GM23338 (cell line): ENCODE results near the gene RAB15. TPM values are rescaled to one million over a fixed set of nuclear protein-coding genes. Genes with fewer than 3 reads are reported as not detected.

ENCODE experiments used
- ATAC-seq: fragments of 200-7000 bp; cut with Tn5 transposase; 3 replicates; pipeline ENCODE4 v1.9.1; 2020
- DNase-seq: peaks from one replicate; pipeline ENCODE4 v3.0.0-alpha.2; 2015; ENCODE audit warnings: low spot score
- H2AFZ ChIP-seq: fragments of 200-600 bp; sonication (generic); 2 replicates; pipeline ENCODE4 v1.8.0; 2016; ENCODE audit warnings: antibody characterized with exemption, mild to moderate bottlenecking, moderate library complexity
- H3F3A ChIP-seq: fragments of 200-600 bp; sonication (generic); replicated peaks from 2 replicates; pipeline ENCODE4 v1.8.0; 2017; ENCODE audit warnings: antibody characterized with exemption, mixed run types, low read depth
- H3K27ac ChIP-seq: fragments of 200-600 bp; sonication (generic); 2 replicates; pipeline ENCODE4 v1.6.1; 2016; ENCODE audit warnings: low read depth
- H3K27me3 ChIP-seq: fragments of 200-600 bp; sonication (generic); 2 replicates; pipeline ENCODE4 v1.8.0; 2016; ENCODE audit warnings: mild to moderate bottlenecking, mixed run types, moderate library complexity; ENCODE audit not compliant: insufficient read depth
- H3K36me3 ChIP-seq: fragments of 200-600 bp; sonication (generic); 2 replicates; pipeline ENCODE4 v1.8.0; 2016; ENCODE audit warnings: mild to moderate bottlenecking; ENCODE audit not compliant: insufficient read depth
- H3K4me1 ChIP-seq: fragments of 200-600 bp; sonication (generic); 2 replicates; pipeline ENCODE4 v1.8.0; 2016; ENCODE audit warnings: mild to moderate bottlenecking, moderate library complexity; ENCODE audit not compliant: insufficient read depth
- H3K4me2 ChIP-seq: fragments of 200-600 bp; sonication (generic); 2 replicates; pipeline ENCODE4 v1.7.1; 2017; ENCODE audit warnings: mixed run types
- H3K4me3 ChIP-seq: fragments of 200-600 bp; sonication (generic); 2 replicates; pipeline ENCODE4 v1.6.1; 2016; ENCODE audit warnings: mixed run types
- H3K79me2 ChIP-seq: fragments of 200-600 bp; sonication (generic); replicated peaks from 2 replicates; pipeline ENCODE4 v1.8.0; 2017; ENCODE audit warnings: mild to moderate bottlenecking; ENCODE audit not compliant: insufficient read depth
- H3K9me2 ChIP-seq: fragments of 200-600 bp; sonication (generic); 2 replicates; pipeline ENCODE4 v1.8.0; 2017; ENCODE audit not compliant: insufficient read depth
- H4K20me1 ChIP-seq: fragments of 200-600 bp; sonication (generic); replicated peaks from 2 replicates; pipeline ENCODE4 v1.8.0; 2017; ENCODE audit warnings: mild to moderate bottlenecking; ENCODE audit not compliant: insufficient read depth
- H3K27ac Mint-ChIP-seq: 2 replicates; pipeline ENCODE4 v1.8.0; 2020; ENCODE audit warnings: inconsistent platforms, mild to moderate bottlenecking, moderate library complexity, mixed read lengths
- H3K27me3 Mint-ChIP-seq: 3 replicates; pipeline ENCODE4 v1.8.0; 2022; ENCODE audit warnings: low read depth, mild to moderate bottlenecking, moderate library complexity, mixed read lengths, inconsistent platforms; ENCODE audit not compliant: insufficient read depth, poor library complexity
- H3K36me3 Mint-ChIP-seq: 3 replicates; pipeline ENCODE4 v1.8.0; 2021; ENCODE audit warnings: low read depth, mild to moderate bottlenecking, inconsistent platforms, moderate library complexity, mixed read lengths
- H3K4me1 Mint-ChIP-seq: 3 replicates; pipeline ENCODE4 v1.8.0; 2020; ENCODE audit warnings: mild to moderate bottlenecking, inconsistent platforms, mixed read lengths
- H3K4me3 Mint-ChIP-seq: 3 replicates; pipeline ENCODE4 v1.8.0; 2021; ENCODE audit warnings: moderate library complexity, mild to moderate bottlenecking, inconsistent platforms, mixed read lengths
- H3K9me3 Mint-ChIP-seq: 3 replicates; pipeline ENCODE4 v1.8.0; 2020; ENCODE audit warnings: moderate library complexity, mild to moderate bottlenecking, inconsistent platforms, mixed read lengths
- CTCF ChIP-seq, 2 experiments: fragments of 200-600 bp in 1 of 2; sonication (generic) in 1 of 2; conservative IDR thresholded peaks; 2 replicates each; pipeline versions ENCODE4 v1.5.1 to v1.6.1; 2016 to 2017; ENCODE audit warnings: antibody characterized with exemption in 2 of 2, low read depth in 2 of 2, mild to moderate bottlenecking in 2 of 2, moderate library complexity in 1 of 2
- ETS1 ChIP-seq: IDR thresholded peaks from 2 replicates; pipeline ENCODE4 v1.6.1; 2016; ENCODE audit warnings: antibody characterized with exemption
- JUNB ChIP-seq: IDR thresholded peaks from one replicate; pipeline ENCODE4 v1.6.1; 2016; ENCODE audit warnings: antibody characterized with exemption; ENCODE audit not compliant: unreplicated experiment
- STAT1 ChIP-seq: IDR thresholded peaks from one replicate; pipeline ENCODE4 v1.6.1; 2016; ENCODE audit warnings: antibody characterized with exemption; ENCODE audit not compliant: unreplicated experiment
- ZNF331 ChIP-seq: fragments of 250-450 bp; sonication (Bioruptor Pico); IDR thresholded peaks from 2 replicates; pipeline ENCODE4 v1.5.0; 2020; ENCODE audit warnings: low read depth, mild to moderate bottlenecking, moderate library complexity
- ZNF462 ChIP-seq: fragments of 250-450 bp; sonication (Bioruptor Pico); IDR thresholded peaks from 2 replicates; pipeline ENCODE4 v1.5.0; 2020; ENCODE audit warnings: mild to moderate bottlenecking, moderate library complexity
- polyA plus RNA-seq: library from polyadenylated mRNA; unstranded; fragments of >200 nt; fragmentation: Nextera tagmentation; extraction: Ambion mirVana; gene quantifications from 2 replicates; pipeline ENCODE4 v1.2.1, GENCODE V29; 2016
- total RNA-seq: library from RNA; depleted of rRNA; stranded (reverse); fragments of >200 nt; shearing (Covaris generic); gene quantifications from 2 replicates; pipeline ENCODE4 v1.2.3, GENCODE V29; 2014

The RAB15 gene
- total and polyA plus RNA-seq, 2 experiments from 2014 or later, result 17.4 to 43.3 TPM

- H3K9me3 Mint-ChIP-seq, result no peaks in the 10 kb centered on the region
- H3K4me3 ChIP-seq, result no peak overlapping the region
- H3K36me3 Mint-ChIP-seq, result peaks cover 23% of the 10 kb centered on the region
- H3K36me3 ChIP-seq, result peaks cover 3% of the 10 kb centered on the region; the same call in 1 of the 2 replicates
- H3K27ac ChIP-seq, result no peak overlapping the region
- H4K20me1 ChIP-seq, result peaks cover 5% of the 10 kb centered on the region; the same call in 1 of the 2 replicates
- no peak overlapping the region for H3K4me2 ChIP-seq
- no peak overlapping the region for H3K27ac Mint-ChIP-seq
- no peaks in the 10 kb centered on the region for H3K27me3 ChIP-seq
- peaks cover 34% of the 10 kb centered on the region for H3K4me1 ChIP-seq
- H3K79me2 ChIP-seq, result peaks cover 51% of the 10 kb centered on the region
- DNase-seq (no peak), ATAC-seq (no peak)
- no peaks in the 10 kb centered on the region; the same call in 1 of the 2 replicates for H3K9me2 ChIP-seq
- H3F3A ChIP-seq, result no peaks in the 10 kb centered on the region
- TF ChIP-seq JUNB, result no peak
- peaks cover 7% of the 10 kb centered on the region for H3K27me3 Mint-ChIP-seq
- H3K4me3 Mint-ChIP-seq, result no peak overlapping the region
- no peak overlapping the region for H2AFZ ChIP-seq
- H3K4me1 Mint-ChIP-seq, result peaks cover 50% of the 10 kb centered on the region
Measured at GRCh38 chr14:64966976-64967375, 5.2 kb downstream of the RAB15 start.

GRCh38 chr14:64965356-64966000, 6.7 kb downstream of the RAB15 start:
- TF ChIP-seq ZNF331 (no peak), STAT1 (no peak), ETS1 (no peak), CTCF (conservative IDR thresholded peaks at IDR 0.05; ENCODE audit: low read depth in 2 of 2) (no peak), ZNF462 (CRISPR knock-in tag) (no peak)
- no peak overlapping the region for H3K4me3 Mint-ChIP-seq
- ATAC-seq (no peak), DNase-seq (no peak)
- no peak overlapping the region for H2AFZ ChIP-seq
- H3K27me3 ChIP-seq, result no peaks in the 10 kb centered on the region
- H3K4me3 ChIP-seq, result no peak overlapping the region
- H3K27ac Mint-ChIP-seq, result no peak overlapping the region
- H3K79me2 ChIP-seq, result peaks cover 54% of the 10 kb centered on the region
- no peak overlapping the region for H3K4me2 ChIP-seq
- H3K9me3 Mint-ChIP-seq, result no peaks in the 10 kb centered on the region
- H3K9me2 ChIP-seq, result no peaks in the 10 kb centered on the region; the same call in 1 of the 2 replicates
- H3K36me3 ChIP-seq, result peaks cover 3% of the 10 kb centered on the region; the same call in 1 of the 2 replicates
- peak overlapping the region; percentile 63; the same call in 1 of the 2 replicates for H3K27ac ChIP-seq
- H3K27me3 Mint-ChIP-seq, result peaks cover 3% of the 10 kb centered on the region
- H3K4me1 Mint-ChIP-seq, result peaks cover 49% of the 10 kb centered on the region
- no peaks in the 10 kb centered on the region for H3F3A ChIP-seq
- H4K20me1 ChIP-seq, result no peaks in the 10 kb centered on the region; the same call in 1 of the 2 replicates
- H3K4me1 ChIP-seq, result peaks cover 26% of the 10 kb centered on the region
- H3K36me3 Mint-ChIP-seq, result peaks cover 23% of the 10 kb centered on the region
